Peyer's patch (tissue), 4 donors: ENCODE results near the gene KIF26B. TPM values are rescaled to one million over a fixed set of nuclear protein-coding genes. Genes with fewer than 3 reads are reported as not detected.

Source experiments
- DNase-seq, 3 donors: peaks; one replicate each; pipeline ENCODE4 v3.0.0-alpha.2; 2017 to 2019
- H3K27ac ChIP-seq, 4 donors: fragments of 200-600 bp; sonication (generic); one replicate each; pipeline ENCODE4 v1.5.1; 2016 to 2019
- H3K27me3 ChIP-seq, 2 donors: fragments of 200-600 bp; sonication (generic); one replicate each; pipeline ENCODE4 v1.5.1; 2019
- H3K36me3 ChIP-seq, 3 donors: fragments of 200-600 bp; sonication (generic); one replicate each; pipeline ENCODE4 v1.5.1; 2016 to 2019
- H3K4me1 ChIP-seq, 4 donors: fragments of 200-600 bp; sonication (generic); one replicate each; pipeline ENCODE4 v1.5.1; 2016 to 2019
- H3K4me3 ChIP-seq, 4 donors: fragments of 200-600 bp; sonication (generic); 1 replicate in 3 of 4; 2 replicates in 1 of 4; pipeline ENCODE4 v1.5.1; 2016 to 2019; ENCODE audit warnings: mild to moderate bottlenecking in 1 of 4
- H3K9me3 ChIP-seq, 4 donors: fragments of 200-600 bp; sonication (generic); one replicate each; pipeline ENCODE4 v1.5.1; 2016 to 2019; ENCODE audit warnings: mild to moderate bottlenecking in 1 of 4
- POLR2A ChIP-seq, 2 donors: fragments of 450-650 bp; IDR thresholded peaks; one replicate each; pipeline ENCODE4 v1.5.1; 2017; ENCODE audit warnings: antibody characterized with exemption in 2 of 2, mild to moderate bottlenecking in 2 of 2, moderate library complexity in 2 of 2
- total RNA-seq, 4 donors: library from RNA; depleted of rRNA; stranded (reverse); fragments of >200 nt; gene quantifications; one replicate each; pipeline ENCODE4 v1.1.0, GENCODE V29; 2016
- TF ChIP-seq, protein P1 (sequence below), 6 experiments: fragments of 450-650 bp in 4 of 6; fragments of 200-600 bp in 2 of 6; sonication (generic) in 1 of 6; IDR thresholded peaks; one replicate each; pipeline ENCODE4 v1.5.1; 2017 to 2019; ENCODE audit warnings: antibody characterized with exemption in 6 of 6, mild to moderate bottlenecking in 3 of 6, moderate library complexity in 1 of 6

Gene KIF26B
- total RNA-seq, 4 donors from 2014 or later = 0.70 to 1.6 (median 1.1) TPM

DNA sequence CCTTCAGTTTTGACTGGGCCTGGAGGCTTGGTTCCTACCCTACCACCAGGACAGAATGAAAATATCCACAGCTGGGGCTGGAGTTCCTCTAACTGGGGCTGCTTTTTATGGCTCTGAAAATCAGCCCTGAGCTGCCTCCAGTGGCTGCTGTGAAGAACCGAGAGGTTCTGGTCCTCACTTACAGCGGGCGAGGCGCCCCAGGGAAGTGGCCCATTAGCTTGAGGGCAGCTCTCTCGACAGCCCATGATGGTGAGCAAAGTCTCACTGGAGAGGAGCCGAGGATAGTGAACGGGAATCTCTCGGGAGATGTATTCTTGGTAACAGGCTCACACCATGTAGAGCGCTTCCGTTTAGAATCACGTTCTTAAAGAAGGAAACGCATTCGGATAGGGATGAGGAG is 459.7 kb downstream of the KIF26B start:
- Histone ChIP-seq H3K27ac (no peak overlapping the region), H3K27me3 (no peaks in the 10 kb centered on the region), H3K9me3 (no peaks in the 10 kb centered on the region), H3K36me3 (no peaks in the 10 kb centered on the region), H3K4me1 (peaks cover 0 to 6% (median 0%) of the 10 kb centered on the region in 4 donors), H3K4me3 (no peak overlapping the region)
- no peak for TF ChIP-seq POLR2A (IDR thresholded peaks at IDR 0.05)
- TF ChIP-seq, protein P1, sequence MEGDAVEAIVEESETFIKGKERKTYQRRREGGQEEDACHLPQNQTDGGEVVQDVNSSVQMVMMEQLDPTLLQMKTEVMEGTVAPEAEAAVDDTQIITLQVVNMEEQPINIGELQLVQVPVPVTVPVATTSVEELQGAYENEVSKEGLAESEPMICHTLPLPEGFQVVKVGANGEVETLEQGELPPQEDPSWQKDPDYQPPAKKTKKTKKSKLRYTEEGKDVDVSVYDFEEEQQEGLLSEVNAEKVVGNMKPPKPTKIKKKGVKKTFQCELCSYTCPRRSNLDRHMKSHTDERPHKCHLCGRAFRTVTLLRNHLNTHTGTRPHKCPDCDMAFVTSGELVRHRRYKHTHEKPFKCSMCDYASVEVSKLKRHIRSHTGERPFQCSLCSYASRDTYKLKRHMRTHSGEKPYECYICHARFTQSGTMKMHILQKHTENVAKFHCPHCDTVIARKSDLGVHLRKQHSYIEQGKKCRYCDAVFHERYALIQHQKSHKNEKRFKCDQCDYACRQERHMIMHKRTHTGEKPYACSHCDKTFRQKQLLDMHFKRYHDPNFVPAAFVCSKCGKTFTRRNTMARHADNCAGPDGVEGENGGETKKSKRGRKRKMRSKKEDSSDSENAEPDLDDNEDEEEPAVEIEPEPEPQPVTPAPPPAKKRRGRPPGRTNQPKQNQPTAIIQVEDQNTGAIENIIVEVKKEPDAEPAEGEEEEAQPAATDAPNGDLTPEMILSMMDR (IDR thresholded peaks at IDR 0.05) = no peak
- no peak for DNase-seq

DNA sequence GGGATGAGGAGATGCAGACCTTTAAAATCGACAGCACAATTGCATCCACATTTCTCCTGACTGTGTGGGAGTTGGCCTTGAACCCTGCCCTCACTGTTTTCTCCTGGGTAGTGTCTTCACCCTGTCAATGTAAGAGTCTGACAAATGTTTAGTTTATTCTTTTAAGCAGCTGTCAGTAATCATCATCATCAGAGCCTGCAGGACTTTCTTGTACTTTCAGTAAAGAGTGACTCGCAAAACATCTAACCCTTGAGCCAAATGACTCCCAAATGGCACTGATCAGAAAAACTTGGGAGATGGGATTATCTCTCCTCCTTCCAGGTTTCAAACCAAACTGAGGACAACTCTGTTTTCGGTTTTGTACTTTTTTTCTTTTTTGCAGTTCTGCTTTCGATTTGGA is 460.2 kb downstream of the KIF26B start:
- Histone ChIP-seq H3K36me3 (no peaks in the 10 kb centered on the region), H3K4me3 (no peak overlapping the region), H3K9me3 (no peaks in the 10 kb centered on the region), H3K27me3 (no peaks in the 10 kb centered on the region), H3K27ac (no peak overlapping the region), H3K4me1 (peaks cover 0 to under 1% (median 0%) of the 10 kb centered on the region in 4 donors)
- no peak for TF ChIP-seq POLR2A (IDR thresholded peaks at IDR 0.05)
- TF ChIP-seq, protein P1 (IDR thresholded peaks at IDR 0.05) = no peak
- DNase-seq = no peak

DNA sequence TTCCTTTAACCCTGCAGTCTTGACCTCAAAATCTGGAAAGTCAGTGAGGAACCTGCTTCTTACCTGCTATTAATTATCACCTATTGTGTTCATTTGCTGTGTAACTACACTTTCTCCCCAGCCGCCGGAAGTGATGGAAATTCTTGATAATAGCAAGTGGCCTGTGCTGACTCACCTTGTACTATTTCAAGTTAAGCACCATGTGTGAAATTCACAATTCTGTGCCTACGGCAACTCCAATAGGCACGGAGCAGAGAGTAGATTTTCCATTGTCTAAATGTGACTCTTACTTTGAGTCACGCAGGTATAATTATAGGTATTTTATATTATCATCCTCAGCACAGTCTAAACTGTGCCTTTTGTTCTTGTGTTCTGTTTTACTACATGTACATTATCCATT is 466.8 kb downstream of the KIF26B start:
- TF ChIP-seq, protein P1 (IDR thresholded peaks at IDR 0.05) = no peak
- TF ChIP-seq POLR2A (IDR thresholded peaks at IDR 0.05) = no peak
- H3K9me3 ChIP-seq = no peaks in the 10 kb centered on the region
- no peaks in the 10 kb centered on the region for H3K36me3 ChIP-seq
- H3K27ac ChIP-seq = no peak overlapping the region
- DNase-seq = no peak
- H3K27me3 ChIP-seq = no peaks in the 10 kb centered on the region
- H3K4me1 ChIP-seq = no peaks in the 10 kb centered on the region
- no peak overlapping the region for H3K4me3 ChIP-seq

DNA sequence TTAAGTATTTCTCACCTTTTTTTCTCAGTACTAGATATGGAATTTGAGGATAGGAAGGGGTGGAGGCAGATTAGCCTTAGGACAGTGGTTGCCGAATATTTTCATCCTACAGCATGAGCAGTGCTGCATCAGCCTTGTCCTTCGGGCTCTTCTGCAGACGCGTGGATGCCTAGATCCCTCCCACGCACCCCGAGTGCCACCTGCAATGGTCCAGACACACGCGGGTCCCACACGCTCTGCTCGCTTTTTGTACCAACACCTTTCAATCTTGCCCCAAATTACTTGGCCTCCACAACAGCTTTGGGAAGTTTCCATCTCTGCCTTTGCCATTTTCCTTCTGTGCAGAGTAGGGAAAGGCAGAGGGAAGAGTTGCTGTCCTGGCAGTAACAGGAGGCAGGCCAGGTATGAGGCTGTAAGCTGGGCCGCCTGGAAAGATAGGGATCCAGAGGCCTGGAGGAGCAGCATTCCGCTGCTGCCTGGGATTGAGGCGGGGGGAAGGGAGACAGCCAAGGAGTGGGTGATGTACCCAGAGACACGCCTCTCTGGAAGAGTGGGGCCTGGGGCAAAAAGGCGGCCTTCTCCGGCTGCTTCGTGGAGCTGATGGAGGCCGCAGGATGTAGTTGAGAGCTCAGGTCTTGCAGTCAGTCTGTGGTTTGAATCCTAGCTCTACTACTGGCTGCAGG is 467.7 kb downstream of the KIF26B start:
- H3K36me3 ChIP-seq = no peaks in the 10 kb centered on the region
- no peaks in the 10 kb centered on the region for H3K9me3 ChIP-seq
- H3K27ac ChIP-seq = no peak overlapping the region
- H3K27me3 ChIP-seq = no peaks in the 10 kb centered on the region
- H3K4me1 ChIP-seq = no peaks in the 10 kb centered on the region
- TF ChIP-seq, protein P1 (IDR thresholded peaks at IDR 0.05) = no peak
- TF ChIP-seq POLR2A (IDR thresholded peaks at IDR 0.05) = no peak
- no peak overlapping the region for H3K4me3 ChIP-seq
- DNase-seq = no peak

DNA sequence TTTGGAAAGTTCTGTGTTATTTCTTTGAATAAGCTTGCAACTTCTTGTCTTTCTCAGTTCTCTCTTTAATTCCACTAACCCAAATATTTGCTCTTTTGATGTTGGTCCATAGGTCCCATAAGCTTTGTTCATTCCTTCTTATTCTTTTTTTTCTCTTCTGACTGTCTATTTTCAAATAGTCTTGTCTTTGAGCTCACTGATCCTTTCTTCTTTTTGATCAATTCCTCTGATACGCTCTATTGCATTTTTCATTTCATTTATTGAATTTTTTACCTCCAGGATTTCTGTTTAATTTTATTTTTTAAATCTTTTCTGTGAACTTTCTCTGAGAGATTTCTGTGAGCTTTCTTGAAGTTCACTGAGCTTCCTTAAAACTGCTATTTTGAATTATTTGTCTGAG is 486.6 kb downstream of the KIF26B start:
- H3K9me3 ChIP-seq = peaks cover 0 to 15% (median 2%) of the 10 kb centered on the region in 4 donors
- no peak for DNase-seq
- no peaks in the 10 kb centered on the region for H3K4me1 ChIP-seq
- no peak overlapping the region for H3K4me3 ChIP-seq
- TF ChIP-seq POLR2A (IDR thresholded peaks at IDR 0.05) = no peak
- TF ChIP-seq, protein P1 (IDR thresholded peaks at IDR 0.05) = no peak
- no peak overlapping the region for H3K27ac ChIP-seq
- H3K36me3 ChIP-seq = no peaks in the 10 kb centered on the region
- no peaks in the 10 kb centered on the region for H3K27me3 ChIP-seq
